ENCODE results near the gene DSPP.

DSPP gene

DNA sequence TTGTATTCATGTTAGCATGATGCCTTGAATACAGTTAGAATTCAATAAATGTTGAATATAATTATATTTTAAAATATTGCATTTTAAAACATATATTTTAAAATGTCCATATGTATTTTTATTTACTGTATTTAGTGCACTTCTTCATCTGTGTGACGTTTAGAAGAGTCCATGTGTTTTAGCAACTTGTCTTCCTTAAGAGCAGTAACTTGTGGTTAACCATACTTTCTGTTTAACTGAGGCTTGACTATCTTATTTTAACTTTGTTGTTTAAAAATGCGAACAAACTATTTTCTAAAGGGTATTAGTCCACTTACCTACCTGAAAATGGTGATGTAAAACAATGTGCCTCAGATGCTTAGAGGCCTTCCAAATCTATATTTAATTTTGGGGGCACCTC is 42.6 kb downstream of the DSPP start:
- Histone ChIP-seq H2AFZ (ENCODE audit: low read length) (no peak overlapping the region), H3K9me3 (ENCODE audit: insufficient read depth, low read depth, low read length) (no peaks in the 10 kb centered on the region), H3K4me1 (ENCODE audit: insufficient read depth, low read length, poor library complexity, severe bottlenecking) (no peaks in the 10 kb centered on the region), H3K79me2 (ENCODE audit: insufficient read depth, low read length) (no peaks in the 10 kb centered on the region), H3K4me2 (ENCODE audit: low read depth, low read length, poor library complexity, severe bottlenecking) (no peak overlapping the region), H3F3A (ENCODE audit: low read depth) (no peaks in the 10 kb centered on the region), H3K9me2 (replicated peaks; ENCODE audit: low read depth, low read length) (no peaks in the 10 kb centered on the region), H4K20me1 (ENCODE audit: insufficient read depth, low read length, poor library complexity, severe bottlenecking) (no peaks in the 10 kb centered on the region), H3K9ac (ENCODE audit: low read depth, low read length, poor library complexity, severe bottlenecking) (no peak overlapping the region), H3K4me3 (ENCODE audit: low read length, poor library complexity, severe bottlenecking) (no peak overlapping the region), H3K27me3 (ENCODE audit: insufficient read depth, low read length, poor library complexity, severe bottlenecking) (no peaks in the 10 kb centered on the region), H3K36me3 (ENCODE audit: insufficient read depth, low read length) (no peaks in the 10 kb centered on the region)
- TF ChIP-seq EZH2phosphoT487 (IDR thresholded peaks at IDR 0.05; ENCODE audit: borderline replicate concordance) (no peak), CTCF (conservative IDR thresholded peaks at IDR 0.05; ENCODE audit: low read length) (no peak)

GRCh38 chr4:87651941-87652340 is 43.6 kb downstream of the DSPP start:
- Histone ChIP-seq H2AFZ (ENCODE audit: low read length) (no peak overlapping the region), H3K9ac (ENCODE audit: low read depth, low read length, poor library complexity, severe bottlenecking) (no peak overlapping the region), H3K27me3 (ENCODE audit: insufficient read depth, low read length, poor library complexity, severe bottlenecking) (no peaks in the 10 kb centered on the region), H3K9me2 (replicated peaks; ENCODE audit: low read depth, low read length) (no peaks in the 10 kb centered on the region), H3K4me2 (ENCODE audit: low read depth, low read length, poor library complexity, severe bottlenecking) (no peak overlapping the region), H3K4me1 (ENCODE audit: insufficient read depth, low read length, poor library complexity, severe bottlenecking) (no peaks in the 10 kb centered on the region), H3K79me2 (ENCODE audit: insufficient read depth, low read length) (no peaks in the 10 kb centered on the region), H4K20me1 (ENCODE audit: insufficient read depth, low read length, poor library complexity, severe bottlenecking) (no peaks in the 10 kb centered on the region), H3K9me3 (ENCODE audit: insufficient read depth, low read depth, low read length) (no peaks in the 10 kb centered on the region), H3F3A (ENCODE audit: low read depth) (no peaks in the 10 kb centered on the region), H3K36me3 (ENCODE audit: insufficient read depth, low read length) (no peaks in the 10 kb centered on the region), H3K4me3 (ENCODE audit: low read length, poor library complexity, severe bottlenecking) (no peak overlapping the region)
- TF ChIP-seq EZH2phosphoT487 (IDR thresholded peaks at IDR 0.05; ENCODE audit: borderline replicate concordance): no peak
- TF ChIP-seq CTCF (conservative IDR thresholded peaks at IDR 0.05; ENCODE audit: low read length): no peak

DNA sequence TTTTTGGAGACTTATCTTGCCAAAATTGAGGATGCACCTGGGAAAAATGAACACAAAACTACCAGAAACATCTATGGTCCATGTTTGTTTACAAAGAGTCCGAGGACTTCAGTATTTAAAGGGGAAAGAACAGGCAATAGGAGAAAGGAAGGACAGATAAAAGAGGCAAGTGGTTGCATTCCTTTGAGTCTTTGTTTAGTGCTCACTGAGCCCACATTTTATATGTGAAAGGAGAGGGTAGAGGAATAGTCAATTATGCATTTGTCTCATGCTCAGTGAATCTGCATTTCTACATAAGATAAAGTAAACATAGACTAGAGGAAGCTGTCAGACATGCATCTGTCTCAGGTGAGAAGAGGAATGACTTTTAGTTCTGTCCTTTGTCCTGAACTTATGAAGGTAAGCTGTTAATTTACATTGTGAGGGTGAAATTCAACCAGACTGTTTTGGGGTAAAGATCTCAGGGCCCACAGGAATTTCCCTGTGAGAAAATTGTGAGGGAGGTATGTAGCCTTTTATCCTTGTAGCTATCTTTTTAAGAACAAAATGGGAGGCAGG is 46.2 kb downstream of the DSPP start:
- H3F3A ChIP-seq (ENCODE audit: low read depth): no peaks in the 10 kb centered on the region
- no peaks in the 10 kb centered on the region for H4K20me1 ChIP-seq (ENCODE audit: insufficient read depth, low read length, poor library complexity, severe bottlenecking)
- H3K79me2 ChIP-seq (ENCODE audit: insufficient read depth, low read length): no peaks in the 10 kb centered on the region
- no peak overlapping the region for H3K4me2 ChIP-seq (ENCODE audit: low read depth, low read length, poor library complexity, severe bottlenecking)
- no peaks in the 10 kb centered on the region for H3K9me2 ChIP-seq (replicated peaks; ENCODE audit: low read depth, low read length)
- H2AFZ ChIP-seq (ENCODE audit: low read length): no peak overlapping the region
- H3K36me3 ChIP-seq (ENCODE audit: insufficient read depth, low read length): no peaks in the 10 kb centered on the region
- no peaks in the 10 kb centered on the region for H3K9me3 ChIP-seq (ENCODE audit: insufficient read depth, low read depth, low read length)
- H3K9ac ChIP-seq (ENCODE audit: low read depth, low read length, poor library complexity, severe bottlenecking): no peak overlapping the region
- no peaks in the 10 kb centered on the region for H3K27me3 ChIP-seq (ENCODE audit: insufficient read depth, low read length, poor library complexity, severe bottlenecking)
- H3K4me1 ChIP-seq (ENCODE audit: insufficient read depth, low read length, poor library complexity, severe bottlenecking): no peaks in the 10 kb centered on the region
- H3K4me3 ChIP-seq (ENCODE audit: low read length, poor library complexity, severe bottlenecking): no peak overlapping the region
- TF ChIP-seq EZH2phosphoT487 (IDR thresholded peaks at IDR 0.05; ENCODE audit: borderline replicate concordance) (no peak), CTCF (conservative IDR thresholded peaks at IDR 0.05; ENCODE audit: low read length) (no peak)
